OCI-LY1 (cell line): ENCODE measurements around the gene PDE6B.

Experiments
- H2AFZ ChIP-seq: fragments of 200-600 bp; sonication (generic), shearing (Covaris generic); 2 replicates; pipeline ENCODE4 v1.6.0; 2014; ENCODE audit warnings: antibody characterized with exemption, mild to moderate bottlenecking, low read length
- H3F3A ChIP-seq: fragments of 200-600 bp; sonication (generic), shearing (Covaris generic); 2 replicates; pipeline ENCODE4 v1.6.0; 2014; ENCODE audit warnings: mild to moderate bottlenecking, antibody characterized with exemption, low read length, moderate library complexity; ENCODE audit not compliant: insufficient read depth
- H3K27ac ChIP-seq: fragments of 200-600 bp; sonication (generic); 2 replicates; pipeline ENCODE4 v1.5.1; 2014; ENCODE audit warnings: low read length, mixed run types, mild to moderate bottlenecking, low read depth; ENCODE audit not compliant: poor library complexity, severe bottlenecking
- H3K27me3 ChIP-seq: fragments of 200-600 bp; sonication (generic); 2 replicates; pipeline ENCODE4 v1.6.0; 2014; ENCODE audit warnings: antibody characterized with exemption, mild to moderate bottlenecking, low read length, moderate library complexity; ENCODE audit not compliant: insufficient read depth
- H3K36me3 ChIP-seq: fragments of 200-600 bp; sonication (generic); 2 replicates; pipeline ENCODE4 v1.6.1; 2014; ENCODE audit warnings: mild to moderate bottlenecking, antibody characterized with exemption, low read length, moderate library complexity, mixed read lengths; ENCODE audit not compliant: insufficient read depth
- H3K4me1 ChIP-seq: fragments of 200-600 bp; sonication (generic); 2 replicates; pipeline ENCODE4 v1.5.1; 2014; ENCODE audit warnings: mild to moderate bottlenecking, low read length, moderate library complexity; ENCODE audit not compliant: insufficient read depth, severe bottlenecking
- H3K4me2 ChIP-seq: fragments of 200-600 bp; sonication (generic), shearing (Covaris generic); 2 replicates; pipeline ENCODE4 v1.6.1; 2014; ENCODE audit warnings: low read length
- H3K4me3 ChIP-seq: fragments of 200-600 bp; sonication (generic); 2 replicates; pipeline ENCODE4 v1.5.1; 2014; ENCODE audit warnings: low read length, low read depth, mild to moderate bottlenecking, mixed read lengths; ENCODE audit not compliant: poor library complexity, severe bottlenecking
- H3K79me2 ChIP-seq: fragments of 200-600 bp; shearing (Covaris generic); 2 replicates; pipeline ENCODE4 v1.6.1; 2016; ENCODE audit warnings: mixed run types, low read length, mixed read lengths; ENCODE audit not compliant: insufficient read depth
- H3K9ac ChIP-seq: fragments of 200-600 bp; sonication (generic), shearing (Covaris generic); 2 replicates; pipeline ENCODE4 v1.6.1; 2014; ENCODE audit warnings: mild to moderate bottlenecking, low read length, mixed read lengths
- H3K9me2 ChIP-seq: fragments of 200-600 bp; sonication (generic), shearing (Covaris generic); 2 replicates; pipeline ENCODE4 v1.6.1; 2014; ENCODE audit warnings: low read depth, mild to moderate bottlenecking, low read length, mixed read lengths
- H3K9me3 ChIP-seq: fragments of 200-600 bp; shearing (Covaris generic); 2 replicates; pipeline ENCODE4 v1.6.1; 2014; ENCODE audit warnings: low read length, mixed read lengths
- H4K20me1 ChIP-seq: fragments of 200-600 bp; sonication (generic), shearing (Covaris generic); 2 replicates; pipeline ENCODE4 v1.6.0; 2016; ENCODE audit warnings: mild to moderate bottlenecking, low read length; ENCODE audit not compliant: insufficient read depth
- CTCF ChIP-seq: fragments of 200-600 bp; sonication (generic), shearing (Covaris generic); IDR thresholded peaks from 2 replicates; pipeline ENCODE4 v1.5.1; 2017; ENCODE audit warnings: mild to moderate bottlenecking, antibody characterized with exemption, low read length, moderate library complexity, mixed read lengths
- EZH2 ChIP-seq: fragments of 200-600 bp; sonication (generic), shearing (Covaris generic); IDR thresholded peaks from 2 replicates; pipeline ENCODE4 v1.8.0; 2017; ENCODE audit warnings: borderline replicate concordance, mixed run types, mild to moderate bottlenecking, antibody characterized with exemption, low read length, moderate library complexity, mixed read lengths

PDE6B gene

DNA sequence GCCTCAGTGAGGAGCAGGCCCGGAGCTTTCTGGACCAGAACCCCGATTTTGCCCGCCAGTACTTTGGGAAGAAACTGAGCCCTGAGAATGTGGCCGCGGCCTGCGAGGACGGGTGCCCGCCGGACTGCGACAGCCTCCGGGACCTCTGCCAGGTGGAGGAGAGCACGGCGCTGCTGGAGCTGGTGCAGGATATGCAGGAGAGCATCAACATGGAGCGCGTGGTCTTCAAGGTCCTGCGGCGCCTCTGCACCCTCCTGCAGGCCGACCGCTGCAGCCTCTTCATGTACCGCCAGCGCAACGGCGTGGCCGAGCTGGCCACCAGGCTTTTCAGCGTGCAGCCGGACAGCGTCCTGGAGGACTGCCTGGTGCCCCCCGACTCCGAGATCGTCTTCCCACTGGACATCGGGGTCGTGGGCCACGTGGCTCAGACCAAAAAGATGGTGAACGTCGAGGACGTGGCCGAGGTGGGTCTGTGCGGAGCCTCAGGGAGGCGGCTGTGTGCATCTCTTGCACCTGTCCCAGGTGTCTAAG, 323 bp downstream of the PDE6B start:
- H3K27me3 ChIP-seq = no peaks in the 10 kb centered on the region
- no peaks in the 10 kb centered on the region for H3K36me3 ChIP-seq
- TF ChIP-seq EZH2 (no peak), CTCF (no peak)
- no peak overlapping the region for H3K9ac ChIP-seq
- H3K4me1 ChIP-seq = no peaks in the 10 kb centered on the region
- no peak overlapping the region for H3K27ac ChIP-seq
- H3K4me2 ChIP-seq = no peak overlapping the region
- no peaks in the 10 kb centered on the region for H4K20me1 ChIP-seq
- no peaks in the 10 kb centered on the region for H3K79me2 ChIP-seq
- no peaks in the 10 kb centered on the region for H3K9me3 ChIP-seq
- no peaks in the 10 kb centered on the region for H3K9me2 ChIP-seq
- H3K4me3 ChIP-seq = no peak overlapping the region
- no peak overlapping the region for H2AFZ ChIP-seq
- no peaks in the 10 kb centered on the region for H3F3A ChIP-seq

GRCh38 chr4:626201-627091, 1.1 kb downstream of the PDE6B start:
- no peaks in the 10 kb centered on the region for H3K9me3 ChIP-seq
- no peaks in the 10 kb centered on the region for H3K27me3 ChIP-seq
- H3K4me2 ChIP-seq = no peak overlapping the region
- no peaks in the 10 kb centered on the region for H4K20me1 ChIP-seq
- no peaks in the 10 kb centered on the region for H3K79me2 ChIP-seq
- H3K9me2 ChIP-seq = no peaks in the 10 kb centered on the region
- no peak overlapping the region for H3K9ac ChIP-seq
- no peaks in the 10 kb centered on the region for H3K4me1 ChIP-seq
- H3K4me3 ChIP-seq = no peak overlapping the region
- TF ChIP-seq CTCF = no peak
- no peak for TF ChIP-seq EZH2
- H3F3A ChIP-seq = no peaks in the 10 kb centered on the region
- no peak overlapping the region for H3K27ac ChIP-seq
- no peak overlapping the region for H2AFZ ChIP-seq
- no peaks in the 10 kb centered on the region for H3K36me3 ChIP-seq

DNA sequence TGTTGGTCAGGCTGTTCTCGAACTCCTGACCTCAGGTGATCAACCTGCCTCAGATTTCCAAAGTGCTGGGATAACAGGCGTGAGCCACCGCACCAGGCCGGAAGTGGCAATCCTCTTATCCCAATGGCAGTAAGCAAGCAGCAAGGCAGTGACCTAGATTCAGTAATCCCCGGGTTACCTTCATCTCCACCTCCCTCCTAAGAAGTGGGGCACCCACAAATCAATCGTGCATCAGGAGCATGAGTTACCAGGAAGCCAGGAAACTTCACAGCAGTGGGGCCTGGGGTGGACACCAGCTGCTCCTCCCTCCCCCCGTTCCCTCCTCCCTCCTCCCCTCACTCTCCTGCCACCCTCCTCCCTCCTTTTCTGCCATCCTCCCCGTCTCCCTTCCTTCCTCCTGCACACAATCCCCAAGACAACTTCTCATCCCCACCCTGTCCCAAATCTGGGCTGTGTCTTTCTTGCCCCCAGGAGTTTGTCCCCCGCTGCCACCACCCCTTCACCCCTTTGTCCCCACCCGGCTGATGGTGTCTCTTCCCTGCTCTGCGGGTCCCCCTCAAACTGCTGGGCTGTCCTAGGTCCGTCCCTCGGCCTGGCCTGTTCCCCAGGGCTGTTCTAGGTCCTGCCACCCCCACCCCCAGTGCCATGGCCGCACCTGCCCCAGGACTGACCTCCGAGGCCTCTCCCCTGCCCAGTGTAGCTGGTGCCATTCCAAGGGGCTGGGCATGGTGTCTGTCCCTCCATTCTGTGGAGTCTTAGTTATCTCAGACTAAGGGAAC, 2.2 kb downstream of the PDE6B start:
- H3K27me3 ChIP-seq = no peaks in the 10 kb centered on the region
- TF ChIP-seq EZH2 = no peak
- TF ChIP-seq CTCF = no peak
- no peak overlapping the region for H3K4me3 ChIP-seq
- no peak overlapping the region for H3K27ac ChIP-seq
- no peaks in the 10 kb centered on the region for H3K79me2 ChIP-seq
- H3F3A ChIP-seq = no peaks in the 10 kb centered on the region
- H2AFZ ChIP-seq = no peak overlapping the region
- no peaks in the 10 kb centered on the region for H3K4me1 ChIP-seq
- no peak overlapping the region for H3K9ac ChIP-seq
- no peaks in the 10 kb centered on the region for H3K36me3 ChIP-seq
- no peaks in the 10 kb centered on the region for H3K9me2 ChIP-seq
- no peak overlapping the region for H3K4me2 ChIP-seq
- H3K9me3 ChIP-seq = no peaks in the 10 kb centered on the region
- H4K20me1 ChIP-seq = no peaks in the 10 kb centered on the region
